ENCODE measurements around the gene PDPK1. TPM values are rescaled to one million over a fixed set of nuclear protein-coding genes. Genes with fewer than 3 reads are reported as not detected.
"Not testable (repeated sequence)": the region's sequence is repeated elsewhere in the genome, so short reads cannot be mapped to it uniquely, and the experiment has no call there.

PDPK1 gene
- total RNA-seq, 4 donors from 2014 or later, result 30.8 to 43.1 (median 36.5) TPM

GRCh38 chr16:2603165-2604015 lies 65.6 kb downstream of the PDPK1 start:
- 0 to 1% methylated on average over 2 to 12 of the region's 58 CpGs for WGBS, 2 donors (ENCODE audit: low coverage in 1 of 2)
- H3K27ac ChIP-seq, result peak overlapping the region; percentile 25 to 85 (median 82)
- peak; percentile 97 for ATAC-seq
- peaks cover 0 to 30% (median 0%) of the 10 kb centered on the region in 3 donors for H3K4me1 ChIP-seq
- no peak for TF ChIP-seq EP300 (IDR thresholded peaks at IDR 0.05)
- peak; percentile 64 to 66 for TF ChIP-seq POLR2A (IDR thresholded peaks at IDR 0.05)
- peak; percentile 82 for TF ChIP-seq POLR2AphosphoS5 (IDR thresholded peaks at IDR 0.05)
- peak in 2 of 4 experiments; percentile 31 to 32 for TF ChIP-seq CTCF (IDR thresholded peaks at IDR 0.05)
- H3K4me3 ChIP-seq, result peak overlapping the region; percentile 91 to 92
- peaks cover 0 to 17% of the 10 kb centered on the region in 2 donors for H3K36me3 ChIP-seq
- H3K9me3 ChIP-seq, result no peaks in the 10 kb centered on the region
- no peaks in the 10 kb centered on the region for H3K27me3 ChIP-seq

GRCh38 chr16:2604016-2604369 lies 66.2 kb downstream of the PDPK1 start:
- Histone ChIP-seq H3K4me3 (peak overlapping the region; percentile 91 to 92), H3K4me1 (peaks cover 0 to 30% (median 0%) of the 10 kb centered on the region in 3 donors), H3K27ac (peak overlapping the region; percentile 25 to 85 (median 82)), H3K36me3 (peaks cover 0 to 11% of the 10 kb centered on the region in 2 donors)
- ATAC-seq, H3K27me3 ChIP-seq, H3K9me3 ChIP-seq: not testable (repeated sequence)
- WGBS, 2 donors (ENCODE audit: low coverage in 1 of 2), result 1 to 3% methylated on average over 12 of the region's 12 CpGs

GRCh38 chr16:2606820-2607219 lies 69.0 kb downstream of the PDPK1 start:
- not testable (repeated sequence) for H3K9me3 ChIP-seq, H3K27me3 ChIP-seq, H3K4me3 ChIP-seq, ATAC-seq, H3K27ac ChIP-seq
- WGBS, 2 donors (ENCODE audit: low coverage in 1 of 2), result no CpG with 5 or more reads among the region's 8 CpGs
- Histone ChIP-seq H3K36me3 (peaks cover 0 to 16% of the 10 kb centered on the region in 2 donors), H3K4me1 (peaks cover 0 to 34% (median 0%) of the 10 kb centered on the region in 3 donors)

GRCh38 chr16:2609345-2609744 lies 71.5 kb downstream of the PDPK1 start:
- H3K4me3 ChIP-seq, H3K27me3 ChIP-seq, ATAC-seq, H3K9me3 ChIP-seq, H3K27ac ChIP-seq: not testable (repeated sequence)
- whole genome bisulfite sequencing, 2 donors (ENCODE audit: low coverage in 1 of 2), result no CpG with 5 or more reads among the region's 11 CpGs
- Histone ChIP-seq H3K4me1 (peaks cover 0 to 21% (median 0%) of the 10 kb centered on the region in 3 donors), H3K36me3 (peaks cover 0 to 18% of the 10 kb centered on the region in 2 donors)

- no peak overlapping the region for H3K4me3 ChIP-seq
- peaks cover 0 to 24% of the 10 kb centered on the region in 2 donors for H3K36me3 ChIP-seq
- TF ChIP-seq EP300 (IDR thresholded peaks at IDR 0.05) (no peak), POLR2AphosphoS5 (IDR thresholded peaks at IDR 0.05) (no peak), CTCF (IDR thresholded peaks at IDR 0.05) (no peak), POLR2A (IDR thresholded peaks at IDR 0.05) (no peak)
- H3K9me3 ChIP-seq, result no peaks in the 10 kb centered on the region
- H3K4me1 ChIP-seq, result peaks cover 0 to 17% (median 0%) of the 10 kb centered on the region in 3 donors
- ATAC-seq, result no peak
- H3K27ac ChIP-seq, result no peak overlapping the region
- no peaks in the 10 kb centered on the region for H3K27me3 ChIP-seq
- 56 to 82% methylated on average over 1 to 5 of the region's 12 CpGs for WGBS, 2 donors (ENCODE audit: low coverage in 1 of 2)
These were observed 72.1 kb downstream of the PDPK1 start for GRCh38 chr16:2609827-2610470.

GRCh38 chr16:2610781-2611498 lies 73.1 kb downstream of the PDPK1 start:
- Histone ChIP-seq H3K27me3 (no peaks in the 10 kb centered on the region), H3K9me3 (no peaks in the 10 kb centered on the region), H3K27ac (no peak overlapping the region), H3K4me1 (peaks cover 0 to 11% (median 0%) of the 10 kb centered on the region in 3 donors), H3K4me3 (no peak overlapping the region), H3K36me3 (peaks cover 0 to 26% of the 10 kb centered on the region in 2 donors)
- WGBS, 2 donors (ENCODE audit: low coverage in 1 of 2), result 82 to 87% methylated on average over 6 to 7 of the region's 29 CpGs
- ATAC-seq, result no peak
- no peak for TF ChIP-seq CTCF (IDR thresholded peaks at IDR 0.05)
- no peak for TF ChIP-seq POLR2AphosphoS5 (IDR thresholded peaks at IDR 0.05)
- no peak for TF ChIP-seq POLR2A (IDR thresholded peaks at IDR 0.05)
- no peak for TF ChIP-seq EP300 (IDR thresholded peaks at IDR 0.05)

Measured in gastroesophageal sphincter (tissue), 4 donors.